Measurements from ENCODE around the gene GRK1. TPM values are rescaled to one million over a fixed set of nuclear protein-coding genes. Genes with fewer than 3 reads are reported as not detected.

The GRK1 gene
- total RNA-seq, 1 donor = not detected

DNA sequence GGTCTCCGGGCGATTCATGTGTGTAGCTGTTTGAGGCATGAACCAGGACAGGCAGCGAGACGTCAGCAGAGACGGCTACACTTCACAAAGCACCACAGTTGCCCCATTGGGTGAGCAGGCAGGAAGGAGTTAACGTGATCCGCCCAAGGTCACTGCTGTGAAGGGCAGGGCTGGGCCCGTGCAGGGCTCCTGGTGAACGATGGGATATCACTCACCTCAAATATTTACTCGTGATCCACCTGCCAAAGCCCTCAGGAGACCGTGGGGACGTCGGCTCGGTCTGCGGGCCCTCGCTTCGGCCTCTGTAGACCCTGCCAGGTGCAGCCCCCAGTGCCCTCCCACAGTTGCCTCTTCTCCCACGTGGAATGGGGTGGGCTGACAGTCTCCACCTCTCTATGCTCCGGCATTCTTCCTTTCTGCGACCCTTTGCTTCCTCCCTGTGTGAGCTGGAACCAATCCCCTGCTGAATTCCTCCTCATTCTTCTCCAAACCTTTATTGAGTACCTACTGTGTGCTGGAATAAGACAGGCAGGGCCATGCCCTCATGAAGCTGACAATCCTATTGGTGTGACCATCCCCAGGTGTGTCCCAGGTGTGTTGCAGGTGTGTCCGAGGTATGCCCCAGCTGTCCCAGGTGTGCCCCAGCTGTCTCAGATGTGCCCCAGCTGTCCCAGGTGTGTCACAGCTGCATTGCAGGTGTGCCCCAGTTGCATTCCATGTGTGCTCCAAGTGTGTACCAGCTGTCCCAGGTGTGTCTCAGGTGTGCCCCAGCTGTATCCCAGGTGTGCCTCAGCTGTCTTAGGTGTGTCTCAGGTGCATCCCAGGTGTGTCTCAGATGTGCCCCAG lies 2.0 kb upstream of the GRK1 start:
- H3K9me3 ChIP-seq (ENCODE audit: low read depth, low read length) = peaks cover 17% of the 10 kb centered on the region

DNA sequence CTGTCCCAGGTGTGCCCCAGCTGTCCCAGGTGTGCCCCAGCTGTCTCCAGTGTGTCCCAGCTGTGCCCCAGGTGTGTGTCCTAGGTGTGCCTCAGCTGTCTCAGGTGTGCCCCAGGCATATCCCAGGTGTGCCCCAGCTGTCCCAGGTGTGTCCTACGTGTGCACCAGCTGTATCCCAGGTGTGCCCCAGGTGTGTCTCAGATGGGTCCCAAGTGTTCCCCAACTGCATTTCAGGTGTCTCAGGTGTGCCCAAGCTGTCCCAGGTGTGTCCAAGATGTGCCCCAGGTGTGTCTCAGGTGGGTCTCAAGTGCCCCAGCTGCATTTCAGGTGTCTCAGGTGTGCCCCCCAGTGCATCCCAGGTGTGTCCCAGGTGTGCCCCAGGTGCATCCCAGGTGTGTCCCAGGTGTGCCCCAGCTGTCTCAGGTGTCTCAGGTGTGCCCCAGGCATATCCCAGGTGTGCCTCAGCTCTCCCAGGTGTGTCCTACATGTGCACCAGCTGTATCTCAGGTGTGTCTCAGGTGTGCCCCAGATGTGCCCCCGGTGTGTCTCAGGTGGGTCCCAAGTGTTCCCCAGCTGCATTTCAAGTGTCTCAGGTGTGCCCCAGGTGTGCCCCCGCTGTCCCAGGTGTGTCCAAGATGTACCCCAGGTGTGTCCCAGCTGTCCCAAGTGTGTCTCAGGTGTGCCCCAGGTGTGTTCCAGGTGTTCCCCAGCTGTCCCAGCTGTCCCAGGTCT lies 1.3 kb upstream of the GRK1 start:
- H3K27me3 ChIP-seq (ENCODE audit: insufficient read depth, low read length) = no peaks in the 10 kb centered on the region
- H3K9me3 ChIP-seq (ENCODE audit: low read depth, low read length) = peaks cover 16% of the 10 kb centered on the region
- no peaks in the 10 kb centered on the region for H3K4me1 ChIP-seq (ENCODE audit: insufficient read depth, low read length)
- no peak overlapping the region for H3K4me3 ChIP-seq (ENCODE audit: low read length)

More for the DNA sequence above, 2.0 kb upstream of the GRK1 start:
- no peak overlapping the region for H3K4me3 ChIP-seq (ENCODE audit: low read length)
- no peaks in the 10 kb centered on the region for H3K27me3 ChIP-seq (ENCODE audit: insufficient read depth, low read length)
- H3K4me1 ChIP-seq (ENCODE audit: insufficient read depth, low read length) = no peaks in the 10 kb centered on the region

DNA sequence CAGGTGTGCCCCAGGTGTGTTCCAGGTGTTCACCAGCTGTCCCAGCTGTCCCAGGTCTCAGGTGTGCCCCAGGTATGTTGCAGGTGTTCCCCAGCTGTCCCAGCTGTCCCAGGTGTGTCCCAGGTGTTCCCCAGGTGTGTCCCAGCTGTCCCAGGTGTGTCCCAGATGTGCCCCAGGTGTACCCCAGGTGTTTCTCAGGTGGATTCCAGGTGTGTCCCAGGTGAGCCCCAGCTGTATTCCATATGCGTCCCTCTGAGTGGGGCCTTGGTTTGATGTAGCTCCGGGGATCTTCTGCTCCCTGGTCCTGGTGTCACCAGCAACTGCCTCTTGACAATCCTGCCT lies 719 bp upstream of the GRK1 start:
- Histone ChIP-seq H3K9me3 (ENCODE audit: low read depth, low read length) (peaks cover 11% of the 10 kb centered on the region), H3K27me3 (ENCODE audit: insufficient read depth, low read length) (no peaks in the 10 kb centered on the region), H3K4me3 (ENCODE audit: low read length) (no peak overlapping the region), H3K4me1 (ENCODE audit: insufficient read depth, low read length) (no peaks in the 10 kb centered on the region)

DNA sequence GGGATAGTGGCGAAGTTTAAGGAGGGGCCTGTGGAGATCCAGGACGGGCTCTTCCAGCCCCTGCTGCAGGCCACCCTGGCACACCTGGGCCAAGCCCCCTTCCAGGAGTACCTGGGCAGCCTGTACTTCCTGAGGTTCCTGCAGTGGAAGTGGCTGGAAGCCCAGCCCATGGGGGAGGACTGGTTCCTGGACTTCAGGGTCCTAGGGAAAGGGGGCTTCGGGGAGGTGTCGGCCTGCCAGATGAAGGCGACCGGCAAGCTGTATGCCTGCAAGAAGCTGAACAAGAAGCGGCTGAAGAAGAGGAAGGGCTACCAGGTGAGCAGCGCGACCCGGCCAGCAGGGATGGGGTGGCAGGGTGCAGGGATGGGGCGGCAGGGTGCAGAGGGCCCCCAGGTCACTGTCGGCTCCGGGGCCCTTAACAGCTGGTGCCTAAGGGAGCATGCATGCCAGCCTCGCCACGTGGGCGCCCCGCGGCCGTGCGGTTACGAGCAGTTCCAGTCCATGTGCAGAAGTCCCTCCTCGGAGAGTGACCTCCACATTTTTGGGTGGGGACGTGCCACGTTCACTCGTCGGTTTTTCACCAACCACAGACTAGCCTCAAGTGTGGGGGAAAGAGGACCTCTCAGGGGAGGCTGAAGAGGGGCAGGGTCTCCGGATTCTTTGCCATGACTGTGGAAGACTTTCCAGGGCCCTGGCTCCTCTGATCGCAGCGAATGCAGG lies 912 bp downstream of the GRK1 start:
- no peaks in the 10 kb centered on the region for H3K4me1 ChIP-seq (ENCODE audit: insufficient read depth, low read length)
- H3K9me3 ChIP-seq (ENCODE audit: low read depth, low read length) = no peaks in the 10 kb centered on the region
- H3K27me3 ChIP-seq (ENCODE audit: insufficient read depth, low read length) = no peaks in the 10 kb centered on the region
- H3K4me3 ChIP-seq (ENCODE audit: low read length) = no peak overlapping the region

DNA sequence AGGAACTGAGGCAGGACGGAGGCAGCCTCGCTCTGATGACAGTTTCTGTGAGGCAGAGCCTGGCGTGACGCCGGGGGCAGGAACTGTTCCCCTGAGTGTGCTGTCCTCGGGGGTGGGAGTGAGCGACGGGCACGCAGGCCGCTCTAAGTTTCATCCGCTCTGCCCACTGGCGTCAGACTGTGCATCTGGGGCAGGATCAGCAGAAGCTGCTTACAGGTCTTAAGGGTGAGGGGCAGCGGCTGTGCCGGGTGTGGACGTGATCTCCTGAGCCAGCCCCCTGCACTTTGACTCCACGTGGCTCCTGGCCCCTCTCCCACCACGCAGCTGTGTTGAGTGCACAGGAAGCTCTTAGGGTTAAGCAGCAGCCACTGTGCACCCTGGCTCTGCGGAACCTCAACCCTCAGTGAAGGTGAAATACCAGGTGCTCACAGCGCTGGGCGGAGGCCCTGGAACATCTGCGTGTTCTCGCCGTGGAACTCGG lies 1.5 kb downstream of the GRK1 start:
- Histone ChIP-seq H3K9me3 (ENCODE audit: low read depth, low read length) (no peaks in the 10 kb centered on the region), H3K4me1 (ENCODE audit: insufficient read depth, low read length) (no peaks in the 10 kb centered on the region), H3K4me3 (ENCODE audit: low read length) (no peak overlapping the region), H3K27me3 (ENCODE audit: insufficient read depth, low read length) (no peaks in the 10 kb centered on the region)

DNA sequence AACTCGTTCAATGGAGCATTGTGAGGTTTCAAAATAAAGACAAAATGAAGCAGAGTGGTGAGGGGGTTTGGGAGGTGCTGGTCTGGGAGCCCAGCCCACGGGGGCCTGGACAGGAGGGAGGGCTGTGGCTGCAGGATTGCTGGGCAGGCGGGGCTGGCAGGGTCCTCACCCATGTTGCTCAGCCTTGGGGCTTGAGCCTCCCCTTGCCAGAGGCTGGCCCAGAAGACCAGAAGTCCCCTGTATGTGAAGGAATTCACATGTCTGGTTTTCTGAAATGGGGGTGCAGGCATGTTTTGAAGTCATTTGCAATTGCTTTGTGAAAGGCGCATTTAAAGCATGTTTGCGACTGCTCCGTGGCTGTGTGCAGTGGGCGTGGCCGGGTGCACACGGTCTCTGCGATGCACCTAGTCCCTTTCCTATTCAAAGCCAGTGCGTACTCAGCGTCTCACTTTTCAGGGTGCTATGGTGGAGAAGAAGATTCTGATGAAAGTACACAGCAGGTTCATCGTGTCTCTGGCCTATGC lies 2.3 kb downstream of the GRK1 start:
- Histone ChIP-seq H3K4me3 (ENCODE audit: low read length) (no peak overlapping the region), H3K27me3 (ENCODE audit: insufficient read depth, low read length) (no peaks in the 10 kb centered on the region), H3K4me1 (ENCODE audit: insufficient read depth, low read length) (no peaks in the 10 kb centered on the region)

DNA sequence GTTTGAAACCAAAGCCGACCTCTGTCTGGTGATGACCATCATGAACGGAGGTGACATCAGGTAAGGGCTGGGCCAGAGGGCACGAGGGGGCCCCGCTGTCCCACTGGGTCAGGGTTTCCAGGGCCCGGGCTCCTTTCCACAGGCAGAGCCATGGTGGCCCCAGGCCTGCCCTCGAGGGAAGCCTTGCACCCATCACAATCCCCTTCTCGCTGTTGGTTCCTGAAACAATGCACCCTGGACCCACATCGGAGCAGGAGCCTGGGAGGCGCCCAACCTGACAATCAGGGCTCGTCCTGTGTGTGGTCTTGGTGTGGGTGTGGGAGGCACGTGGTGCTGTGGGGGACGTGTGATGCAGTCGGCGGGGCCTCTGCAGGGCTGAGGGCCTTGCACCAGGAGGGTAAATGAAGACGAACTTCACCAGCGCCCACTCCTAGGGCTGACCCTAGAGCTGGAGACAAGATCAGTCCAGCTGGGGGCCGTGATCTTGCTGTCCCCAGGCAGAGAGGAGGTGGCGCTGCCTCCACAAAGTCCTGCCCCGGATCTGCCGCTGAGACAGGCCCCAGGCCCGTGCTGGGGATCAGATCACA lies 2.8 kb downstream of the GRK1 start:
- Histone ChIP-seq H3K9me3 (ENCODE audit: low read depth, low read length) (no peaks in the 10 kb centered on the region), H3K27me3 (ENCODE audit: insufficient read depth, low read length) (no peaks in the 10 kb centered on the region), H3K4me1 (ENCODE audit: insufficient read depth, low read length) (no peaks in the 10 kb centered on the region), H3K4me3 (ENCODE audit: low read length) (no peak overlapping the region)

More for the DNA sequence above, 2.3 kb downstream of the GRK1 start:
- no peaks in the 10 kb centered on the region for H3K9me3 ChIP-seq (ENCODE audit: low read depth, low read length)

DNA sequence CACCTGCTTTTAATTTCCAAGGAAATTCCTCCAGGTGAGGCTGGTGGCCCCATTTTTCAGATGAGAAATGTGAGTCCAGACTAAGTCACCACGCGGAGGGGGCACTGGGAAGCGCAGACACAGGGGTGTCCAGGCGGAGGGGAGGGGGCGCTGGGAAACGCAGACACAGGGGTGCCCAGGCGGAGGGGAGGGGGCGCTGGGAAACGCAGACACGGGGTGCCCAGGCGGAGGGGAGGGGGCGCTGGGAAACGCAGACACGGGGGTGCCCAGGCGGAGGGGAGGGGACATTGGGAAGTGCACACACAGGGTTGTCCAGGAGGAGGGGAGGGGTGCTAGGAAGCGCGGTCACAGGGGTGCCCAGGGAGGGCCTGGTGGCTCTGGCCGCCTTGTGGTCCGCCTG lies 3.5 kb downstream of the GRK1 start:
- Histone ChIP-seq H3K4me3 (ENCODE audit: low read length) (no peak overlapping the region), H3K4me1 (ENCODE audit: insufficient read depth, low read length) (no peaks in the 10 kb centered on the region), H3K9me3 (ENCODE audit: low read depth, low read length) (no peaks in the 10 kb centered on the region), H3K27me3 (ENCODE audit: insufficient read depth, low read length) (no peaks in the 10 kb centered on the region)

DNA sequence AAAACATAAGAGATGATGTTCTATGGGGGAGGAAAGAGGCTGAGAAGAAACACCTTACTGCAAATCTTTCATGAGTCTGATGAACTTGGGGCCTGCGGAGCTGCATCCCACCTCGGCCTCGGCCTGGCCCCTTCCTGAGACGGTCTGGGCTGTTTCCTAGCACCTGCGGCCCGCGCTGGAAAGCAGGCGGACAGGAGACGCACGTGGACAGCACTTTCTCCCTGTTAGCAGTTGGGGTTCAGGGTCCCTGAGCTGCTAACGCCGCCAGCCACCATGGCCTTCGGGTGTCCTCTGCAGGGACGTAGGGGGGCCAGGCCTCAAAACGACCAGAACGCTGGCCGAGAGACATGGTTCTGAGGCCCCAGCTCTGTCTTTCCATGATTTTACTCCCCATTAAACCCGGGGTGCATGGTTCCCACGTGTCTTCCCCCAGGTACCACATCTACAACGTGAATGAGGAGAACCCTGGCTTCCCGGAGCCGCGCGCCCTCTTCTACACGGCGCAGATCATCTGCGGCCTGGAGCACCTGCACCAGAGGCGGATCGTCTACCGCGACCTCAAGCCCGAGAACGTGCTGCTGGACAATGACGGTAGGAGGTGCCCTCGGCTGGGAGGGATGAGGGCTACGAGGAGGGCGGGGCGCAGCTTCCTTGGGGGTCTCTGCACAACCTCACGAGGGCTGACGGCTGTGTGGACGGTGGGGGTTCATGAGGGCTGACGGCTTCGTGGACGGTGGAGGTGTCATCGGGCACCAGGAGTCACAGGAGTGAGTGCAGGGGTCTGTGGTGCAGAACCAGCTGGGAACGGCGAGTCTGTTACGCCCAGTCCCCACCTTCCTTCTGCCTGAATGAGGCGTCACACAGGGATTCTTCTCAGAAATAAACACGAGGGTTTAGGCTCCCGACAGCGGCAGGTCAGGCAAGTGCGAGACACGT lies 4.3 kb downstream of the GRK1 start:
- no peaks in the 10 kb centered on the region for H3K9me3 ChIP-seq (ENCODE audit: low read depth, low read length)
- no peaks in the 10 kb centered on the region for H3K27me3 ChIP-seq (ENCODE audit: insufficient read depth, low read length)

DNA sequence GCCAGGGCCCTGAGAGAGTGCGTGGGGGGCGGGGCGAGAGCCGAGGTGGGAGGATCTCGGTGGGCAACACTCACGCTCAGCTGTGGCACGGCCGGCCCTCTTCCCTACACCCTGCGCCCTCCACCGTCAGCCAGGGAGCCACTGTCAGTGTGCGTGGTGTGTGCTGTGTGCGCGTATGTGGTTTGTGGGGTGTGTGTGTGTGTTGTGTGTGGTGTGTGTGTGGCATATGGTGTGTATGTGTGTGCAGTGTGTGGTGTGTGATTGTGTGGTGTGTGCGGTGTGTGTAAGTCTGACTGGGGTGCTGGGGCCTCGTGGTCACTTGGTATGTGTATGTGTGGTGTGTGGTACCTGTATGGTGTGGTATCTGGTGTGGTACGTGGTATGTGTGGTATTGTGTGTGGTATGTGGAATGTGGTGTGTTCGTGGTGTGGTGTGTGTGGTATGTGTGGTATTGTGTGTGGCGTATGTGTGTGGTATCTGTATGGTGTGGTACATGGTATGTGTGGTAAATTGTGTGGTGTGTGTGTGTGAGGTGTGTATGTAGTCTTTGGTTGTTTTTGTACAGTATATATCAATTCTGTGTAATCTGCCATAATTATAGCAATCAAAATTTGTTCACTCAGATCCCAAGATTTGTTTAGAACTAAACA lies 5.1 kb downstream of the GRK1 start:
- H3K9me3 ChIP-seq (ENCODE audit: low read depth, low read length) = no peaks in the 10 kb centered on the region
- no peaks in the 10 kb centered on the region for H3K27me3 ChIP-seq (ENCODE audit: insufficient read depth, low read length)
- H3K4me1 ChIP-seq (ENCODE audit: insufficient read depth, low read length) = no peaks in the 10 kb centered on the region
- H3K4me3 ChIP-seq (ENCODE audit: low read length) = no peak overlapping the region

More for the DNA sequence above, 4.3 kb downstream of the GRK1 start:
- no peak overlapping the region for H3K4me3 ChIP-seq (ENCODE audit: low read length)
- H3K4me1 ChIP-seq (ENCODE audit: insufficient read depth, low read length) = no peaks in the 10 kb centered on the region

DNA sequence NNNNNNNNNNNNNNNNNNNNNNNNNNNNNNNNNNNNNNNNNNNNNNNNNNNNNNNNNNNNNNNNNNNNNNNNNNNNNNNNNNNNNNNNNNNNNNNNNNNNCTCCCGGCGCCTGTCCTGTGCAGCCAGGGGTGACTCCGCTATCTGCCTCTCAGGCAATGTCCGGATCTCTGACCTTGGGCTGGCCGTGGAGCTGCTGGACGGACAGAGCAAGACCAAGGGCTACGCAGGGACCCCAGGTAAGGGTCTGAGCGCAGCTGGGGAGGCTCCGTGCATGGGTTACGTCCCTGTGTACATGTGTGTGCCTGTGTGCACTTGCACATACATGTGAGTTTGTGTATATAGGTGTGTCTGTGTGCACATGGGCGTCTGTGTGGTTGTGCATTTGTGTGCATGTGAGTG lies 55.9 kb downstream of the GRK1 start:
- no peak overlapping the region for H3K4me3 ChIP-seq (ENCODE audit: low read length)
- no peaks in the 10 kb centered on the region for H3K27me3 ChIP-seq (ENCODE audit: insufficient read depth, low read length)
- H3K4me1 ChIP-seq (ENCODE audit: insufficient read depth, low read length) = peaks cover 13% of the 10 kb centered on the region
- no peaks in the 10 kb centered on the region for H3K9me3 ChIP-seq (ENCODE audit: low read depth, low read length)

DNA sequence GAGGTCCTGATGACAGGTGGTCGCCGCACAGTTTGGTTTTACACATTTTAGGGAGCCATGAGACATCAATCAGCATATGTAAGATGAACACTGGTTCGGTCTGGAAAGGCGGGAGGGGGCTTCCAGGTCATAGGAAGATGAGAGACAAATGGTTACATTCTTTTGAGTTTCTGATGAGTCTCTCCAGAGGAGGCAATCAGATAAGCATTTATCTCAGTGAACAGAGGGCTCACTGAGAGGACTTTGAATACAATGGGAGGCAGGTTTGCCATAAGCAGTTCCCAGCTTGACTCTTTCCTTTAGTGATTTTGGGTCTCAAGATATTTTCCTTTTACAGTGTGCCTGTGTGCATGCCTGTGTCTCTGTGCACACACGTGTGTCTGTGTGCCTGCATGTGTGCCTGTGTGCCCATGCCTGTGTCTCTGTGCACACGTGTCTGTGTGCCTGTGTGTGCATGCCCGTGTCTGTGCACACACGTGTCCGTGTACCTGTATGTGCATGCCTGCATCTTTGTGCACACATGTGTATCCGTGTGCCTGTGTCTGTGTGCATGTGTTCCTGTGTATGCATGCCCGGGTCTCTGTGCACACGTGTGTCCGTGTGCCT lies 56.5 kb downstream of the GRK1 start:
- peaks cover 13% of the 10 kb centered on the region for H3K4me1 ChIP-seq (ENCODE audit: insufficient read depth, low read length)
- H3K9me3 ChIP-seq (ENCODE audit: low read depth, low read length) = no peaks in the 10 kb centered on the region
- H3K4me3 ChIP-seq (ENCODE audit: low read length) = no peak overlapping the region
- H3K27me3 ChIP-seq (ENCODE audit: insufficient read depth, low read length) = no peaks in the 10 kb centered on the region

DNA sequence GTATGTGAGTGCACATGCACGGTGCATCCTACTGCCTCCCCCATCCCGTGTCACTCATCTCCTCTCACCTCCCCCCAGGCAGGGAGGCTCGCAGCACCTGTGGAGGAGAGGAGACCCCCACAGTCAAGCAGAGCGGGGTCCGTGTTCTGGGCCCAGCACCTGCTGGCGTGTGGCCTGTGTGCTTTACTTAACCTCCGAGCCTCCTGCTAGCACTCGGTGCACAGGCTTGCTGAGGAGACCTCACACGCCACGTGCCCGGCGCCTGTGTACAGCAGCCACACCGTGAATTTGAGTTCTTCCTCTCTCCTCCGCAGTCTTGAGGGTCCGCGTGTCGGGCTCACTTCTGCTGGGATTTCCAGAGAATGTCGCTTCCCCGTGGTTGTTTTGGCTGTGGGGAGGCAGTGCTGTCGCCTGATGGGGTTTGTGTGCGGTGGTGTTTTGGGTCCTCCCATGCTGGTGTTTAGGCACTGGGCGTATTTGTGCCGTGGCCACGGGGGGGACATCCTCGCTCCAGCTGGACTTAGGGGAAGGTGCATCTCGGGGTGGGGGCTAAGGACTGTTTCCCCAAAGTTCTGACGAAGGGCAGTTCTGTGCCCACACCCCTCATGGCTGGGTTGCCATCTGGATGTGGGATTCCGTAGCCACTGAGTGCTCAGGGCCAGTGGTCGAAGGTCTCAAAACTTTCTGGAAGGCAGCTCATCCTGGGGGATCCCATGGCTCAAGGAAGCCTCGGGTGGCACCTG lies 57.2 kb downstream of the GRK1 start:
- peak overlapping the region; percentile 32 for H3K4me3 ChIP-seq (ENCODE audit: low read length)
- H3K9me3 ChIP-seq (ENCODE audit: low read depth, low read length) = no peaks in the 10 kb centered on the region
- no peaks in the 10 kb centered on the region for H3K27me3 ChIP-seq (ENCODE audit: insufficient read depth, low read length)
- H3K4me1 ChIP-seq (ENCODE audit: insufficient read depth, low read length) = peaks cover 13% of the 10 kb centered on the region
